ENCODE results near the gene VSTM2A.

- TF ChIP-seq POLR2AphosphoS5 (IDR thresholded peaks at IDR 0.05; ENCODE audit: low read depth) (no peak), CTCF (IDR thresholded peaks at IDR 0.05; ENCODE audit: insufficient read depth, low read length) (no peak), REST (IDR thresholded peaks at IDR 0.05; ENCODE audit: insufficient replicate concordance, low read depth) (no peak)
Measured at GRCh38 chr7:54615537-54615936, 73.4 kb downstream of the VSTM2A start.
